Ishikawa (cell line): ENCODE data around the gene CPN2.
A peak's percentile ranks its signal among the peaks of the same experiment; 100 is the strongest.

Source experiments
- CEBPB ChIP-seq: IDR thresholded peaks from 2 replicates; pipeline ENCODE4 v1.6.1; 2012
- CREB1 ChIP-seq: IDR thresholded peaks from 2 replicates; pipeline ENCODE4 v1.6.1; 2012; ENCODE audit warnings: low read depth
- EP300 ChIP-seq: IDR thresholded peaks from 2 replicates; pipeline ENCODE4 v1.6.1; 2012; ENCODE audit warnings: borderline replicate concordance
- RAD21 ChIP-seq: IDR thresholded peaks from 2 replicates; pipeline ENCODE4 v1.6.1; 2012; ENCODE audit warnings: low read depth
- TAF1 ChIP-seq: IDR thresholded peaks from 2 replicates; pipeline ENCODE4 v1.6.1; 2012; ENCODE audit warnings: low read depth, mild to moderate bottlenecking
- TCF12 ChIP-seq: IDR thresholded peaks from 2 replicates; pipeline ENCODE4 v1.6.1; 2012; ENCODE audit warnings: low read depth
- TF ChIP-seq, protein P1 (sequence below): IDR thresholded peaks from 2 replicates; pipeline ENCODE4 v1.6.1; 2012
- TF ChIP-seq, protein P2 (sequence below): IDR thresholded peaks from 2 replicates; pipeline ENCODE4 v1.6.1; 2012
- TF ChIP-seq, protein P3 (sequence below): IDR thresholded peaks from 2 replicates; pipeline ENCODE4 v1.6.1; 2012; ENCODE audit warnings: low read depth, mild to moderate bottlenecking

DNA sequence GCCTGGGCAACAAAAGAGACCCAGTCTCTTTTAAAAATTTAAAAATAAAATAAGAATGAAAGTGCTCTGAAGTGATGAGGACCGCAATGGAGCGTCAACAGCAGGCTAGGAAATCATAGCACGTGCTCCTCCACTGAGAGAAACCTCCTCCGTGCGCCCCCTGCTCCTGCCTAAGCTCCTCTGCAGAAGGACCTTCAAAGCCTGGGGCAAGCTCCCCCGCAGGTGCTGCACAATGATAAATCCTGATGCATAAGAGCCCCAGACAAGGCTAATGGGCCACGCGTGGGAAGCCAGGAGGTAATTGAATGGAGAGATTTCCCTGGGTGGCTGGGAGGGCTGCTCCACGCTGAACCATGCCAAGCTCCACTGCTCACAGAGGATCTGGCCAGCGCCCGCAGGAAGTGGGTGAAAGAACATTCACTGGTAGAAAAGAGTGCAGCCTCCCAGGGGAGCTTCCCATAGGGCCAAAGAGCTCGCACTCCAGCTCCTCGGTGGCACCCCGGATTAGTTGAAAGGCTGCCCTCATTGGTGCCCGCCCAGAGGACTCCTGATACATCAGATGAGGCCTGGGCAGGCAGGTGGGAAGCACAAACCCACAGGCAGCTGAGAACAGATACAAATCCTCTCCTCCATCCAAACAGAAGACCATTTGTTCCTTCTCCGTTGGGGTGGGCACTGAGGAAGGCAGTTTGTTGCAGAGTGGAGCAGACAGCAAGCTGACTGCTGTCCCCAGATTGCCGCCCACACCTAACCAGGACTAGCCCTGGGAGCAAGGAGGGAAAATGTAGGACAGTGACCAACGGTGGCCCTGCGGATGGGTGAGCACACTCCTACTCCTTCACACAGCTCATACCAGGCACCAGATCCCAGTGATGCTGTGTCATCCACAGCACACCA is 52.5 kb downstream of the CPN2 start:
- TF ChIP-seq TCF12 (peak; percentile 57), CREB1 (no peak), EP300 (no peak), CEBPB (no peak), RAD21 (no peak), TAF1 (no peak)
- TF ChIP-seq, protein P1, sequence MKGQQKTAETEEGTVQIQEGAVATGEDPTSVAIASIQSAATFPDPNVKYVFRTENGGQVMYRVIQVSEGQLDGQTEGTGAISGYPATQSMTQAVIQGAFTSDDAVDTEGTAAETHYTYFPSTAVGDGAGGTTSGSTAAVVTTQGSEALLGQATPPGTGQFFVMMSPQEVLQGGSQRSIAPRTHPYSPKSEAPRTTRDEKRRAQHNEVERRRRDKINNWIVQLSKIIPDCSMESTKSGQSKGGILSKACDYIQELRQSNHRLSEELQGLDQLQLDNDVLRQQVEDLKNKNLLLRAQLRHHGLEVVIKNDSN: no peak
- TF ChIP-seq, protein P2, sequence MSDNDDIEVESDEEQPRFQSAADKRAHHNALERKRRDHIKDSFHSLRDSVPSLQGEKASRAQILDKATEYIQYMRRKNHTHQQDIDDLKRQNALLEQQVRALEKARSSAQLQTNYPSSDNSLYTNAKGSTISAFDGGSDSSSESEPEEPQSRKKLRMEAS: peak; percentile 48
- TF ChIP-seq, protein P3, sequence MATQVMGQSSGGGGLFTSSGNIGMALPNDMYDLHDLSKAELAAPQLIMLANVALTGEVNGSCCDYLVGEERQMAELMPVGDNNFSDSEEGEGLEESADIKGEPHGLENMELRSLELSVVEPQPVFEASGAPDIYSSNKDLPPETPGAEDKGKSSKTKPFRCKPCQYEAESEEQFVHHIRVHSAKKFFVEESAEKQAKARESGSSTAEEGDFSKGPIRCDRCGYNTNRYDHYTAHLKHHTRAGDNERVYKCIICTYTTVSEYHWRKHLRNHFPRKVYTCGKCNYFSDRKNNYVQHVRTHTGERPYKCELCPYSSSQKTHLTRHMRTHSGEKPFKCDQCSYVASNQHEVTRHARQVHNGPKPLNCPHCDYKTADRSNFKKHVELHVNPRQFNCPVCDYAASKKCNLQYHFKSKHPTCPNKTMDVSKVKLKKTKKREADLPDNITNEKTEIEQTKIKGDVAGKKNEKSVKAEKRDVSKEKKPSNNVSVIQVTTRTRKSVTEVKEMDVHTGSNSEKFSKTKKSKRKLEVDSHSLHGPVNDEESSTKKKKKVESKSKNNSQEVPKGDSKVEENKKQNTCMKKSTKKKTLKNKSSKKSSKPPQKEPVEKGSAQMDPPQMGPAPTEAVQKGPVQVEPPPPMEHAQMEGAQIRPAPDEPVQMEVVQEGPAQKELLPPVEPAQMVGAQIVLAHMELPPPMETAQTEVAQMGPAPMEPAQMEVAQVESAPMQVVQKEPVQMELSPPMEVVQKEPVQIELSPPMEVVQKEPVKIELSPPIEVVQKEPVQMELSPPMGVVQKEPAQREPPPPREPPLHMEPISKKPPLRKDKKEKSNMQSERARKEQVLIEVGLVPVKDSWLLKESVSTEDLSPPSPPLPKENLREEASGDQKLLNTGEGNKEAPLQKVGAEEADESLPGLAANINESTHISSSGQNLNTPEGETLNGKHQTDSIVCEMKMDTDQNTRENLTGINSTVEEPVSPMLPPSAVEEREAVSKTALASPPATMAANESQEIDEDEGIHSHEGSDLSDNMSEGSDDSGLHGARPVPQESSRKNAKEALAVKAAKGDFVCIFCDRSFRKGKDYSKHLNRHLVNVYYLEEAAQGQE: no peak
